Skeletal muscle tissue (tissue), 4 donors: Measurements from ENCODE around the gene ATG2A. TPM values are rescaled to one million over a fixed set of nuclear protein-coding genes. Genes with fewer than 3 reads are reported as not detected.
"Not testable (repeated sequence)": the region's sequence is repeated elsewhere in the genome, so short reads cannot be mapped to it uniquely, and the experiment has no call there.

Source experiments
- H3K27ac ChIP-seq: one replicate; pipeline ENCODE4 v1.7.0; 2013; ENCODE audit warnings: mild to moderate bottlenecking, low read depth, low read length, inconsistent platforms
- H3K27me3 ChIP-seq, 3 donors: one replicate each; pipeline ENCODE4 v1.7.0; 2013; ENCODE audit warnings: low read length in 3 of 3; ENCODE audit not compliant: control insufficient read depth in 3 of 3, insufficient read depth in 3 of 3
- H3K36me3 ChIP-seq, 3 donors: one replicate each; pipeline ENCODE4 v1.7.0; 2013; ENCODE audit warnings: low read length in 3 of 3; ENCODE audit not compliant: control insufficient read depth in 3 of 3, insufficient read depth in 3 of 3
- H3K4me1 ChIP-seq, 3 donors: one replicate each; pipeline ENCODE4 v1.7.0; 2013; ENCODE audit warnings: low read length in 3 of 3, mild to moderate bottlenecking in 3 of 3; ENCODE audit not compliant: control insufficient read depth in 3 of 3, insufficient read depth in 3 of 3
- H3K4me3 ChIP-seq, 3 donors: one replicate each; pipeline ENCODE4 v1.7.0; 2013; ENCODE audit warnings: low read length in 3 of 3
- H3K9ac ChIP-seq, 3 donors: one replicate each; pipeline ENCODE4 v1.7.0; 2013; ENCODE audit warnings: low read length in 3 of 3, mild to moderate bottlenecking in 3 of 3, moderate library complexity in 2 of 3, low read depth in 1 of 3
- H3K9me3 ChIP-seq, 3 donors: one replicate each; pipeline ENCODE4 v1.7.0; 2013; ENCODE audit warnings: low read length in 3 of 3; ENCODE audit not compliant: control insufficient read depth in 3 of 3
- total RNA-seq: library from RNA; depleted of rRNA; stranded (reverse); fragments of >200 nt; gene quantifications from one replicate; pipeline ENCODE4 v1.2.3, GENCODE V29; 2014
- donor health status: Osteomylitis.

The ATG2A gene
- total RNA-seq, 1 donor from 2014 or later = 3.1 TPM

DNA sequence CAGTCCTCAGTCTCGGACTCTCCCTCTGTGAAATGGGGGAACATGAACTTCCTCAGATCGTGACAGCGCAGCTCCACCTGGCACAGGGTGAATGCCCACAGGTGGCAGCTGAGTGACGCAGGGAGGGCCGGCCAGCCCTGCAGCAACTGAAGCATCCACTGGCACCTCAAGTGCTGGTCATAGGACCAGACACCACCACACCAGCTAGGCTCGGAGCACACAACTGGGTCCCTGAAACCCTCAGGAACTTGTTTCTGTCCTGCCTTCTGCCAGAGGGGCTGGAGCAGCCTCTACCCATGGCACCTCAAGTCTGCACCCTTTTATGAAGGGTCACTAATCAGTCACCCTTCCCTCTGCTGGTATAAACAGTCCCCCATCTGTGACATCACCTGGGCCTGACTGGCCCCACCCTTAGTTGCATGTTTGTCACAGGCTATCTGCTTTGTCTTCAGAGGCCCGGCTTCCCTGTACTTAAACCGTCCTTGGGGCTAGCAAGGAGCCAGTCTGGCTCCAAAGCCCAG is 65.1 kb downstream of the ATG2A start:
- Histone ChIP-seq H3K27ac (no peak overlapping the region), H3K36me3 (peaks cover 3 to 8% (median 3%) of the 10 kb centered on the region in 3 donors), H3K27me3 (no peaks in the 10 kb centered on the region)

GRCh38 chr11:64850979-64851567 is 65.9 kb downstream of the ATG2A start:
- H3K4me1 ChIP-seq = peaks cover 49 to 80% (median 79%) of the 10 kb centered on the region in 3 donors
- no peak overlapping the region for H3K4me3 ChIP-seq
- peak overlapping the region in 1 of 3 donors; percentile 40 for H3K9ac ChIP-seq

More for the DNA sequence above, 65.1 kb downstream of the ATG2A start:
- H3K4me3 ChIP-seq = no peak overlapping the region
- H3K9me3 ChIP-seq = no peaks in the 10 kb centered on the region
- peaks cover 57 to 88% (median 87%) of the 10 kb centered on the region in 3 donors for H3K4me1 ChIP-seq
- H3K9ac ChIP-seq = peak overlapping the region in 1 of 3 donors; percentile 40

DNA sequence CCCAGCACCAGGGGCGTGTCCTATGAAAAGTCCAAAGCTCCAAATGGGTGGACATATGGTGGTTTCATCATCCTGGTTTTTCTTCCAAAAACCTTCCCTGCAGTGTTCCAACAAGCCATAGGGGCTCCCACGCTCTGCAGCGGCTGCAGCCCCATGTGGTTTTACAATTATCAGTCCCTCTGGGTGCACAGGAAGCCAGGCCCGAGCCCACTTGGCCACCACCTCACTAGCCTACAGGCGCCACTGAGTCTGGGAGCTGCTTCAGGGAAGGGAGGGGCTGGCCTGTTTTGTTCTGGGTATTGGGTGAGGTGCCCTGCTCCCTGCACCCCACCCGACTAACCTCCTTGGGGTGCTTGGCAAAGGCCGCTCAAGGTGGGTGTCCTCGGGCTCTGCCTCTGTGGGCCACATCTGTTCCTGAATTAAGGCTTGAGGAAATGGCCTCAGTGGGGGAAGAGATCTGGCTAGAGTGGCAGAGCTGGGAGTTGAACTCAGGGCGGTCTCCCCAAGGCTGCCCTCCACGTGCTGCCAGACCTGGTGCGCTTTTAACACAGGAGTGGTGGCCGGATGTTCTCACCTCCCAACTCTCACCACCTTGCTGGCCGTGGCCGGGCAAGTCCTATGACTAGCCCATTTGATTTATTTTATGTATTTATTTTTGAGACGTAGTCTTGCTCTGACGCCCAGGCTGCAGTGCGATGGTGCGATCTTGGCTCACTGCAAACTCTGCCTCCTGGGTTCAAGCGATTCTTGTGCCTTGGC is 67.2 kb downstream of the ATG2A start:
- Histone ChIP-seq H3K36me3 (peaks cover 2 to 6% (median 3%) of the 10 kb centered on the region in 3 donors), H3K27ac (peak overlapping the region; percentile 54), H3K9me3 (no peaks in the 10 kb centered on the region), H3K4me1 (peaks cover 36 to 67% (median 66%) of the 10 kb centered on the region in 3 donors), H3K9ac (peak overlapping the region in 1 of 3 donors; percentile 45), H3K27me3 (no peaks in the 10 kb centered on the region), H3K4me3 (no peak overlapping the region)

More at GRCh38 chr11:64850979-64851567, 65.9 kb downstream of the ATG2A start:
- Histone ChIP-seq H3K27me3 (no peaks in the 10 kb centered on the region), H3K27ac (peak overlapping the region; percentile 19), H3K9me3 (no peaks in the 10 kb centered on the region), H3K36me3 (peaks cover 3 to 6% (median 3%) of the 10 kb centered on the region in 3 donors)

GRCh38 chr11:64848826-64849597 is 68.0 kb downstream of the ATG2A start:
- Histone ChIP-seq H3K4me1 (peaks cover 29 to 61% (median 58%) of the 10 kb centered on the region in 3 donors), H3K27me3 (peaks cover 0 to under 1% (median 0%) of the 10 kb centered on the region in 3 donors), H3K4me3 (no peak overlapping the region), H3K9ac (peak overlapping the region in 1 of 3 donors; percentile 50), H3K36me3 (peaks cover 0 to 3% (median 2%) of the 10 kb centered on the region in 3 donors), H3K9me3 (no peaks in the 10 kb centered on the region), H3K27ac (no peak overlapping the region)

DNA sequence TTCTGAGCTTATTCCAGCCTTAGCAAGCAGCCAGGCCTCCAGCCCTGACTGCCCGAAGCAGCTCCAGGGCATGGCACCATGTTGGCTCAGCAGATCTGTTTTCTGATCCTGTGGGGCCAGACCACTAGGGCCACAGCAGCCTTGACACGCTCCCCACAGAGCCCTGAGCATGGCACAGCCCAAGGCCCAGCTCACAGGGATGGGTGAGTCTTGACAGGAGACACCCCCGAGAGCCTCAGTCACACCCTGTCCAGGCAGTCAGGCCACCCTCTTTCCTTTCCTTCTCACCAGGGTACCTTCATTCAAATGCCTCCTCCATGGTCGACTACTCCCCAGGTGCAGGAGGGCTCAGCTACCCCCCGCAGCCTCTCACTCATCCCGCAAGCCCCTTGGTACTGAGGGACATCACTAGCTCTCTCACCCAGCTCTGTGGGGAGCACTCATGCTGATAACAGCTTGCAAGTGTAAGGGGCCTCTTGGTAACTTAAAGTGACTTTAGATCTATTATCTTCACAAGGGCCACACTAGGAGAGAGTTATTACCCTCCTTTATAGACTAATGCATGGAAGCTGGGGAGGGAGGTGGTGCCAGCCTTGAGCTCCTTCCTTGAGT is 68.7 kb downstream of the ATG2A start:
- no peak overlapping the region for H3K4me3 ChIP-seq
- peaks cover 0 to 3% (median 0%) of the 10 kb centered on the region in 3 donors for H3K27me3 ChIP-seq
- H3K9ac ChIP-seq = peak overlapping the region in 1 of 3 donors; percentile 50
- peaks cover 28 to 57% (median 51%) of the 10 kb centered on the region in 3 donors for H3K4me1 ChIP-seq
- H3K9me3 ChIP-seq = no peaks in the 10 kb centered on the region
- no peak overlapping the region for H3K27ac ChIP-seq
- peaks cover 0 to 3% (median 0%) of the 10 kb centered on the region in 3 donors for H3K36me3 ChIP-seq

- Histone ChIP-seq H3K9me3 (no peaks in the 10 kb centered on the region), H3K4me1 (peaks cover 20 to 45% (median 39%) of the 10 kb centered on the region in 3 donors), H3K27ac (no peak overlapping the region), H3K4me3 (no peak overlapping the region), H3K27me3 (peaks cover 0 to 3% (median 0%) of the 10 kb centered on the region in 3 donors), H3K36me3 (peaks cover 0 to 3% (median 0%) of the 10 kb centered on the region in 3 donors), H3K9ac (peak overlapping the region in 2 of 3 donors; percentile 29 to 50)
Observed at GRCh38 chr11:64846998-64847666, 69.9 kb downstream of the ATG2A start.

DNA sequence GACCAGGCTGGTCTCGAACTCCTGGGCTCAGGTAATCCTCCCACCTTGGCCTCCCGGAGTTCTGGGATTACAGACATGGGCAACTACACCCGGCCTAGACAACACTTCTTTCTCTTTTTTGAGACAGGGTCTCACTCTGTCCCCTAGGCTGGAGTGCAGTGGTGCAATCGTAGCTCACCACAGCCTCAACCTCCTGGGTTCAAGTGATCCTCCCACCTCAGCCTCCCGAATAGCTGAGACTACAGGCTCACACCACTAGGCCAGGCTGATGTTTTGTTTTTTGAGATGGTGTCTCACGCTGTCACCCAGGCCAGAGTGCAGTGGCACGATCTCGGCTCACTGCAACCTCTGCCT is 71.3 kb downstream of the ATG2A start:
- H3K4me1 ChIP-seq = peaks cover 20 to 33% (median 27%) of the 10 kb centered on the region in 3 donors
- not testable (repeated sequence) for H3K27me3 ChIP-seq, H3K36me3 ChIP-seq, H3K4me3 ChIP-seq, H3K9me3 ChIP-seq, H3K27ac ChIP-seq, H3K9ac ChIP-seq

GRCh38 chr11:64845129-64845775 is 71.8 kb downstream of the ATG2A start:
- no peak overlapping the region for H3K4me3 ChIP-seq
- no peak overlapping the region for H3K27ac ChIP-seq
- peaks cover 20 to 31% (median 27%) of the 10 kb centered on the region in 3 donors for H3K4me1 ChIP-seq
- no peak overlapping the region for H3K9ac ChIP-seq
- H3K27me3 ChIP-seq = peaks cover 0 to 3% (median 0%) of the 10 kb centered on the region in 3 donors
- no peaks in the 10 kb centered on the region for H3K9me3 ChIP-seq
- H3K36me3 ChIP-seq = no peaks in the 10 kb centered on the region
